Keratinocyte (primary cell): Measurements from ENCODE around the gene CUL1.

Source experiments
- EZH2 ChIP-seq: IDR thresholded peaks from one replicate; pipeline ENCODE4 v1.6.1; 2012; ENCODE audit warnings: inconsistent platforms, mild to moderate bottlenecking, low read length, moderate library complexity
- TF ChIP-seq, protein P1 (sequence below), 3 experiments: IDR thresholded peaks in 1 of 3; conservative IDR thresholded peaks in 1 of 3; optimal IDR thresholded peaks in 1 of 3; 2 replicates in 2 of 3; 3 replicates in 1 of 3; pipeline versions ENCODE3 to v1.5.1; 2011; ENCODE audit warnings: low read length in 3 of 3, mild to moderate bottlenecking in 3 of 3, moderate library complexity in 2 of 3, control low read depth in 1 of 3, inconsistent platforms in 1 of 3; ENCODE audit not compliant: insufficient read depth in 2 of 3; ENCODE audit errors: extremely low read depth in 1 of 3

- TF ChIP-seq, protein P1, sequence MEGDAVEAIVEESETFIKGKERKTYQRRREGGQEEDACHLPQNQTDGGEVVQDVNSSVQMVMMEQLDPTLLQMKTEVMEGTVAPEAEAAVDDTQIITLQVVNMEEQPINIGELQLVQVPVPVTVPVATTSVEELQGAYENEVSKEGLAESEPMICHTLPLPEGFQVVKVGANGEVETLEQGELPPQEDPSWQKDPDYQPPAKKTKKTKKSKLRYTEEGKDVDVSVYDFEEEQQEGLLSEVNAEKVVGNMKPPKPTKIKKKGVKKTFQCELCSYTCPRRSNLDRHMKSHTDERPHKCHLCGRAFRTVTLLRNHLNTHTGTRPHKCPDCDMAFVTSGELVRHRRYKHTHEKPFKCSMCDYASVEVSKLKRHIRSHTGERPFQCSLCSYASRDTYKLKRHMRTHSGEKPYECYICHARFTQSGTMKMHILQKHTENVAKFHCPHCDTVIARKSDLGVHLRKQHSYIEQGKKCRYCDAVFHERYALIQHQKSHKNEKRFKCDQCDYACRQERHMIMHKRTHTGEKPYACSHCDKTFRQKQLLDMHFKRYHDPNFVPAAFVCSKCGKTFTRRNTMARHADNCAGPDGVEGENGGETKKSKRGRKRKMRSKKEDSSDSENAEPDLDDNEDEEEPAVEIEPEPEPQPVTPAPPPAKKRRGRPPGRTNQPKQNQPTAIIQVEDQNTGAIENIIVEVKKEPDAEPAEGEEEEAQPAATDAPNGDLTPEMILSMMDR (optimal IDR thresholded peaks at IDR 0.05 in 1 of 3, IDR thresholded peaks at IDR 0.05 in 1 of 3, conservative IDR thresholded peaks at IDR 0.05 in 1 of 3; ENCODE audit: extremely low read depth in 1 of 3, insufficient read depth in 2 of 3, low read length in 3 of 3): no peak
- TF ChIP-seq EZH2: no peak
Measured at GRCh38 chr7:148746135-148746534, 47.4 kb downstream of the CUL1 start.
